Cardiac muscle cell (in vitro differentiated cells and primary cell): ENCODE data around the gene SPC25. TPM values are rescaled to one million over a fixed set of nuclear protein-coding genes. Genes with fewer than 3 reads are reported as not detected.

Experiments used
- DNase-seq, 2 donors: peaks; one replicate each; pipeline versions ENCODE4 v3.0.0 to v3.0.0-alpha.2; 2010 to 2017; ENCODE audit warnings: low read depth in 1 of 2, low spot score in 1 of 2
- H3K27ac ChIP-seq: fragments of 200-600 bp; sonication (generic); 2 replicates; pipeline ENCODE4 v1.5.1; 2016
- H3K27me3 ChIP-seq: fragments of 200-600 bp; sonication (generic); 2 replicates; pipeline ENCODE4 v1.6.0; 2016; ENCODE audit warnings: control low read depth
- H3K36me3 ChIP-seq: fragments of 200-600 bp; sonication (generic); 2 replicates; pipeline ENCODE4 v1.5.1; 2016; ENCODE audit warnings: control low read depth
- H3K4me1 ChIP-seq: fragments of 200-600 bp; sonication (generic); 2 replicates; pipeline ENCODE4 v1.8.1; 2017; ENCODE audit warnings: low read depth, mild to moderate bottlenecking, mixed run types
- H3K4me3 ChIP-seq: fragments of 200-600 bp; sonication (generic); 2 replicates; pipeline ENCODE4 v1.5.1; 2016; ENCODE audit warnings: mild to moderate bottlenecking
- H3K9me3 ChIP-seq: fragments of 200-600 bp; sonication (generic); 2 replicates; pipeline ENCODE4 v1.5.1; 2017; ENCODE audit warnings: low read depth, mild to moderate bottlenecking, control low read depth
- polyA plus RNA-seq: library from polyadenylated mRNA; unstranded; fragments of >200 nt; fragmentation: Nextera tagmentation; extraction: Ambion mirVana; gene quantifications from 2 replicates; pipeline ENCODE4 v1.2.1, GENCODE V29; 2016
- total RNA-seq: library from RNA; depleted of rRNA; stranded (reverse); fragments of >200 nt; gene quantifications from 2 replicates; pipeline ENCODE4 v1.2.3, GENCODE V29; 2016
- TF ChIP-seq, protein P1 (sequence below): IDR thresholded peaks from 2 replicates; pipeline ENCODE4 v1.5.1; 2012; ENCODE audit warnings: low read depth, mild to moderate bottlenecking, low read length

SPC25 gene
- total and polyA plus RNA-seq, 2 experiments from 2014 or later = 10.1 to 12.0 TPM

DNA sequence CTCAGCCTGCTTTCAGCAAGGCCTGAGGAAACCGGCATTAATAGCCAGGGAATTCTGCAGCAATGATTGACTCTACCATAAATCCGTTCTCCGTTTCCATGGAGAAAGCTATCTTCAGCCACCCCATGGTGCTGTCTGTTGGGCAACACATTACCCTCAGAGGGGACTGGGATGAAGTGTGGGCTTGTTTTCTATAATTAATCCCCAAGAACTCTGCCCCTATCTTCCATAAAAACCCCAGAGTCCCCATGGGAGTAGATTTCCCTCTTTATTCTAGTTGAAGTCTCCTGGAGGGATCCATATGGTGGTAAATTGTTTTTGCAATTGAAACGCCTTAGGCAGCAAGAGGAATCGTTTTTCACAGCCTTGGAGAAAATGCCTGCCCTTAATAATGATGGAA lies 20.1 kb upstream of the SPC25 start:
- Histone ChIP-seq H3K9me3 (no peaks in the 10 kb centered on the region), H3K4me1 (no peaks in the 10 kb centered on the region), H3K4me3 (no peak overlapping the region), H3K36me3 (no peaks in the 10 kb centered on the region), H3K27me3 (peaks cover 11% of the 10 kb centered on the region), H3K27ac (no peak overlapping the region)
- TF ChIP-seq, protein P1, sequence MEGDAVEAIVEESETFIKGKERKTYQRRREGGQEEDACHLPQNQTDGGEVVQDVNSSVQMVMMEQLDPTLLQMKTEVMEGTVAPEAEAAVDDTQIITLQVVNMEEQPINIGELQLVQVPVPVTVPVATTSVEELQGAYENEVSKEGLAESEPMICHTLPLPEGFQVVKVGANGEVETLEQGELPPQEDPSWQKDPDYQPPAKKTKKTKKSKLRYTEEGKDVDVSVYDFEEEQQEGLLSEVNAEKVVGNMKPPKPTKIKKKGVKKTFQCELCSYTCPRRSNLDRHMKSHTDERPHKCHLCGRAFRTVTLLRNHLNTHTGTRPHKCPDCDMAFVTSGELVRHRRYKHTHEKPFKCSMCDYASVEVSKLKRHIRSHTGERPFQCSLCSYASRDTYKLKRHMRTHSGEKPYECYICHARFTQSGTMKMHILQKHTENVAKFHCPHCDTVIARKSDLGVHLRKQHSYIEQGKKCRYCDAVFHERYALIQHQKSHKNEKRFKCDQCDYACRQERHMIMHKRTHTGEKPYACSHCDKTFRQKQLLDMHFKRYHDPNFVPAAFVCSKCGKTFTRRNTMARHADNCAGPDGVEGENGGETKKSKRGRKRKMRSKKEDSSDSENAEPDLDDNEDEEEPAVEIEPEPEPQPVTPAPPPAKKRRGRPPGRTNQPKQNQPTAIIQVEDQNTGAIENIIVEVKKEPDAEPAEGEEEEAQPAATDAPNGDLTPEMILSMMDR = no peak
- no peak for DNase-seq

DNA sequence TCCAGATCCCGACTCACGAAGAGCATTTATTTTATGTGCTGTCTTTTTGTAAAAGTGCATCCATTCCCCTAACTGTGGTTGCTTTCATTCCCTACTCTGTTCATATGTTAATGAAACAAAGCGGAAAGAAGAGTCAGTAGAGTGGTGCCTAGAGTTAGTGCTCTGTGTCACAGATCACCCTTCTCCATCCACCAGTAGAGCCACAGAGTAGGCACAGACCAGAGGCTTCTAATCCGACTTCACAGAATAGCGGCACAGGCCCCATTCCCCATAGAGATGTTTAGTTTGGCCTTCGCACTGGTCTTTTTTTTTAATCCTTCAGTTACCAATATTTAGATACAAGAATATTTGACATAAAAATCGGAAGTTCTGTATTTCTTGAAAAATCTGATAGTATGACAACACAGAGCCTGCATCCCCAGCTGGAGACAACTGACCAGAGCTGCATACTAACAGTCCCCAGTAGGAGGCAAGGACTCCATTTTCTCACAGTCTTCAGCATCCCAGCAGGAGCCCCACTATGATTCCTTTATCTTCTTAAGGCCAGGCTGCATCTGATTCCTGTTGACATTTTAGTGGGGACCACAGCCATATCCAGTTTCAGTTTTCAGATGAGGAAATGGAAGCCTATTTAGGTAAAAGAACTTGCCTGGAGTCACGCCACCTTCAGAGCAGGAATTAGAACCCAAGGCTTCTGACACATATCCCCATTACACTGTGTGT lies 17.9 kb upstream of the SPC25 start:
- H3K9me3 ChIP-seq = no peaks in the 10 kb centered on the region
- no peak for DNase-seq
- H3K4me3 ChIP-seq = no peak overlapping the region
- no peak overlapping the region for H3K27ac ChIP-seq
- peaks cover 7% of the 10 kb centered on the region for H3K27me3 ChIP-seq
- no peaks in the 10 kb centered on the region for H3K36me3 ChIP-seq
- TF ChIP-seq, protein P1 = no peak
- H3K4me1 ChIP-seq = no peaks in the 10 kb centered on the region

DNA sequence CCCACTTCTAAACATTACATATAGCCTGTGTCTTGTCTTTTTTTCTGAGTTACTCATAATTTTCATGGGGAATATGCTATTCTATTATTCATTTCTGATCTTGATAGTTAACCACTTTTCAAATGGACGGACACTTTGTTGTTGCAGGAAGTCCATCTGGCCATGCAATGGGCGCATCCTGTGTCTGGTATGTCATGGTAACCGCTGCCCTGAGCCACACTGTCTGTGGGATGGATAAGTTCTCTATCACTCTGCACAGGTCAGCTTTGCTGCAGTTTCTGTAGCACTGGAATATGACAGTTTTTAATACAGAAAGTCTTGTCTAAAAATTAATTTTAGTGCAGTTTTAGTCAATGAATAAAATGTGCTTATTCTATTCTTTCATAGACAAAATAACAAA lies 14.1 kb upstream of the SPC25 start:
- Histone ChIP-seq H3K27ac (no peak overlapping the region), H3K9me3 (no peaks in the 10 kb centered on the region), H3K4me3 (no peak overlapping the region), H3K27me3 (no peaks in the 10 kb centered on the region), H3K36me3 (no peaks in the 10 kb centered on the region), H3K4me1 (no peaks in the 10 kb centered on the region)
- no peak for DNase-seq
- TF ChIP-seq, protein P1 = no peak

DNA sequence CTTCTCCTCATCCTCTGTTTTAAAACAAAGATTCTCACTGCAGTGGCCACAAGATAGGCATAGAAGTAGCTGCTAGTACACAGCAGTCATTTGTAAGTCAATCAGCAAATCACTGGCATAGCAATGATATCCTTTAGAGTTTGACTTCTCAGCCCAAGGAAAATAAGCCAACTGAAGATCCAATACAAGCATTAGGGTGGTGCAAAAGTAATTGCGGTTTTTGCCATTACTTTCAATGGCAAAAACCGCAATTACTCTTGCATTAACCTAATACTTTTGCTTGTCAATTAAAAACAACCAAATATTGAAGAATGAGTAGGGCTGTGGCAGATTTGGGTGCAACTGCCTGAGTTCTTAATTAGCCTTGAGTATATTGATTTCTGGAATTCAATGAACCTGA lies 13.7 kb upstream of the SPC25 start:
- DNase-seq = no peak
- Histone ChIP-seq H3K36me3 (no peaks in the 10 kb centered on the region), H3K27me3 (no peaks in the 10 kb centered on the region), H3K9me3 (no peaks in the 10 kb centered on the region), H3K4me3 (no peak overlapping the region), H3K4me1 (no peaks in the 10 kb centered on the region), H3K27ac (no peak overlapping the region)
- TF ChIP-seq, protein P1 = no peak

DNA sequence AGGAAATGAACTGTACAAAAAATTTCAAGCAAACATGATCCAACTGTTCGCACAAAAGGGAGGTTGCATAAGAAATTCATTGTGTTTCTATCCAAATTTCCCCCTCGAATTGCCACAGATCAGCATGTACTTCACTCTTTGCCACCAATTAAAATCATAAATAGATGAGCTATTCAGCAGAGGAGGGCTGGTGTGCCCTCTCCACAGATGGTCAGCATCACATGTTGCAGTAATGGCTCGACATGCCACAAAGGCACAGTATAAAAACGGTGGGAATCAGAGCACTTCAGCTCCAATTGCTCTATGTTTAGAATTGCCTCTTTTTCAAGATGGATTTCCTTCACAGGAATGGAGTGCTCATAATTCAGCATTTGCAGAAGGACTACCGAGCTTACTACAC lies 10.8 kb upstream of the SPC25 start, which contains the start of gene G6PC2:
Gene G6PC2, plus strand, starts transcription at position 289 of the 400 bp plus-strand sequence. Its CDS starts 41 bp downstream, at position 330.
- Histone ChIP-seq H3K36me3 (no peaks in the 10 kb centered on the region), H3K9me3 (no peaks in the 10 kb centered on the region), H3K27ac (no peak within 1 kb of the TSS), H3K27me3 (no peaks in the 10 kb centered on the region), H3K4me3 (no peak within 1 kb of the TSS), H3K4me1 (no peaks in the 10 kb centered on the region)
- DNase-seq = no peak
- TF ChIP-seq, protein P1 = no peak
